HG03159 (cell line): ENCODE measurements around the gene HBA2.
"Not testable (repeated sequence)": the region's sequence is repeated elsewhere in the genome, so short reads cannot be mapped to it uniquely, and the experiment has no call there.

ENCODE experiments used
- ATAC-seq: cut with Tn5 transposase; IDR thresholded peaks from one replicate; pipeline ENCODE4 v1.9.1; 2021; ENCODE audit warnings: mild to moderate bottlenecking, moderate library complexity; ENCODE audit not compliant: unreplicated experiment

Gene HBA2

GRCh38 chr16:191831-192230 is 19.2 kb downstream of the HBA2 start:
- ATAC-seq, result no peak

DNA sequence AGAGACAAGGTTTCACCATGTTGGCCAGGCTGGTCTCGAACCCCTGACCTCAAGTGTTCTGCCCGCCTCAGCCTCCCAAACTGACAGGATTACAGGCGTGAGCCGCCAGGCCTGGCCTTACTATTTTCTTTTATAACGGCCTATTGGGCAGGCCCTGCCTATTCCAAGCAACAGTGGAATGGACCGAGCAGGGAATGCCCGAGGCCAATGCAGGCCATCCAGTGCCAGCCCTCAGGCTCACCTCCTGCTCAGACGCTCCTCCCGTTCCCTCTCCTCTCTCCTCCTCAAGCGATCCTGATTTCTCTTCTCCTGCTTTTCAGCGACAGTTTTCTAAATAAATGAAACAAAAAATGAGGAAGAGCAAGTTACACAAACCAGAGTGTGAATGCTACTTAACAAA is 20.0 kb downstream of the HBA2 start:
- no peak for ATAC-seq

- ATAC-seq, result no peak
Observed at GRCh38 chr16:193441-193840, 20.8 kb downstream of the HBA2 start.

DNA sequence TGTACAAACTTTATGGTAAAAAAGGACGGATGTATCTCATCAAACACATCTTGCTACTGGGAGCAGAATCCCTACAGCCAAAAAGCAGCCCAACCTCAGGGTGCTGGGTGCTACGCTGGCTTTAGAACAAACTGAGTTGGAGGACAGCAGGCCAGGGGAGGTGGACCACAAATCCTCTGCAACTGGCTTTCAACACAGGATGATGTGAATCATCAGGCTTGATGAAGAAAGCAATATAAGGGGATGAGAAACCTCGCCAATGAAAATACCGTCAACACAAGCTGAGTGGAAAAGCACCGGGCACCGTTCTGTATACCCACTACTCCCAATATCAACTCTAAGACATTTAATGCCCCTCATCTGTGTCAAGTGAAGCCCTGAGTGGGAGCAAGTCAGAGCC is 21.8 kb downstream of the HBA2 start:
- ATAC-seq, result no peak

- no peak for ATAC-seq
Observed at GRCh38 chr16:200388-200787, 27.7 kb downstream of the HBA2 start.

- ATAC-seq, result no peak
Observed at GRCh38 chr16:203246-203645, 30.6 kb downstream of the HBA2 start.

- ATAC-seq, result not testable (repeated sequence)
Observed at GRCh38 chr16:204046-204445, 31.4 kb downstream of the HBA2 start.

- not testable (repeated sequence) for ATAC-seq
Observed at GRCh38 chr16:209359-209758, 36.7 kb downstream of the HBA2 start.

GRCh38 chr16:211631-212180 is 39.0 kb downstream of the HBA2 start:
- ATAC-seq, result not testable (repeated sequence)

DNA sequence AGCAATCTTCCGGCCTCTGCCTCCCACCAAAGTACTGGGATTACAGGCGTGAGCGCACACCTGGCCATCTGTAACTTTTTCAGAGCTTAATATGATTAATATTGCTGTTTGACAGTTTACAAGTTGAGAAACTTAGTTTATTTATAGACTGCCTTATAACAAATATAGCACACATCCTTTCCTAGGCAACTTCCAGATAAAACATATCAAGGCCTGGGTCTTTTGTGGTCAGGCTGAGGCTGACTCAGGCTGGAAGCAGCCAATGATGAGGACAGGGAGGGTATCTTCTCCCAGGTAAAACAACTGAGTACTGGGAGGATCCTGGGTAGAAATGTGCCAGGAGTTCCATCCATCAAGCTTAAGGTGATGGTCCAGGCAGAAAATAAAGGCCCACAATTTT is 40.3 kb downstream of the HBA2 start:
- no peak for ATAC-seq

- ATAC-seq, result no peak
Observed at GRCh38 chr16:220021-220420, 47.3 kb downstream of the HBA2 start.
